OCI-LY7 (cell line): Measurements from ENCODE around the gene KAT7. TPM values are rescaled to one million over a fixed set of nuclear protein-coding genes. Genes with fewer than 3 reads are reported as not detected.

Source experiments
- BruUV-seq: library from RNA; stranded (reverse); fragments of 400-500 nt; replicated peaks from 2 replicates; lab custom pipeline; 2021; lab: Mats Ljungman, UMichigan
- CTCF ChIA-PET: fragments of 300-600 bp; sonication (Branson Sonifier 250); formaldehyde crosslinking; loops from one replicate; lab custom pipeline; 2022; ENCODE audit warnings: antibody characterized with exemption; ENCODE audit not compliant: unreplicated experiment; lab: Charles Lee
- POLR2A ChIA-PET: fragments of 300-600 bp; sonication (Branson Sonifier 250); formaldehyde crosslinking; loops from one replicate; lab custom pipeline; 2022; ENCODE audit warnings: antibody characterized with exemption; lab: Charles Lee
- DNase-seq: peaks from one replicate; pipeline ENCODE4 v3.0.0-alpha.2; 2015; ENCODE audit warnings: low spot score
- H2AFZ ChIP-seq: fragments of 200-600 bp; sonication (generic), shearing (Covaris generic); 2 replicates; pipeline ENCODE4 v1.6.1; 2014; ENCODE audit warnings: mild to moderate bottlenecking, antibody characterized with exemption, low read length, moderate library complexity
- H3K27ac ChIP-seq: fragments of 200-600 bp; sonication (generic); 2 replicates; pipeline ENCODE4 v1.5.1; 2014; ENCODE audit warnings: mixed run types, low read depth, mild to moderate bottlenecking, moderate library complexity, low read length, inconsistent platforms; ENCODE audit not compliant: poor library complexity, severe bottlenecking
- H3K36me3 ChIP-seq: fragments of 200-600 bp; sonication (generic); 2 replicates; pipeline ENCODE4 v1.6.1; 2014; ENCODE audit warnings: mild to moderate bottlenecking, antibody characterized with exemption, low read length, moderate library complexity, mixed read lengths; ENCODE audit not compliant: insufficient read depth
- H3K4me1 ChIP-seq: fragments of 200-600 bp; sonication (generic); 2 replicates; pipeline ENCODE4 v1.5.1; 2014; ENCODE audit warnings: mild to moderate bottlenecking, low read length; ENCODE audit not compliant: insufficient read depth, poor library complexity, severe bottlenecking
- H3K4me2 ChIP-seq: fragments of 200-600 bp; sonication (generic); 2 replicates; pipeline ENCODE4 v1.6.1; 2014; ENCODE audit warnings: mild to moderate bottlenecking, low read length
- H3K4me3 ChIP-seq: fragments of 200-600 bp; sonication (generic); 2 replicates; pipeline ENCODE4 v1.5.1; 2014; ENCODE audit warnings: mild to moderate bottlenecking, low read depth, low read length; ENCODE audit not compliant: poor library complexity, severe bottlenecking
- H3K79me2 ChIP-seq: fragments of 200-600 bp; sonication (generic); 2 replicates; pipeline ENCODE4 v1.6.1; 2016; ENCODE audit warnings: low read depth, mild to moderate bottlenecking, low read length, moderate library complexity, mixed read lengths; ENCODE audit not compliant: insufficient read depth
- H3K9me2 ChIP-seq: fragments of 200-600 bp; sonication (generic); 2 replicates; pipeline ENCODE4 v1.6.1; 2016; ENCODE audit warnings: mild to moderate bottlenecking, low read length, mixed read lengths; ENCODE audit not compliant: insufficient read depth
- H3K9me3 ChIP-seq: fragments of 200-600 bp; sonication (generic); 2 replicates; pipeline ENCODE4 v1.6.1; 2014; ENCODE audit warnings: mild to moderate bottlenecking, mixed run types, low read length, mixed read lengths
- H4K20me1 ChIP-seq: fragments of 200-600 bp; sonication (generic); 2 replicates; pipeline ENCODE4 v1.6.1; 2014; ENCODE audit warnings: mild to moderate bottlenecking, antibody characterized with exemption, low read length, moderate library complexity, mixed read lengths; ENCODE audit not compliant: insufficient read depth
- CTCF ChIP-seq: fragments of 200-600 bp; sonication (generic); conservative IDR thresholded peaks from 2 replicates; pipeline ENCODE4 v1.5.1; 2014; ENCODE audit warnings: mild to moderate bottlenecking, antibody characterized with exemption, low read length, moderate library complexity, mixed read lengths
- EZH2phosphoT487 ChIP-seq: fragments of 200-600 bp; sonication (generic); IDR thresholded peaks from 2 replicates; pipeline ENCODE4 v1.6.1; 2018; ENCODE audit warnings: low read depth, borderline replicate concordance, mild to moderate bottlenecking, mixed run types, antibody characterized with exemption, low read length, moderate library complexity, mixed read lengths
- intact Hi-C: fragments of 100-400 bp; cut with micrococcal nuclease; formaldehyde crosslinking; loops from one replicate; pipeline ENCODE4 v1.10.0; 2022; ENCODE audit not compliant: unreplicated experiment
- total RNA-seq, 2 experiments: library from RNA; depleted of rRNA in 1 of 2; stranded (reverse); fragments of >200 nt in 1 of 2; shearing (Covaris generic) in 1 of 2; gene quantifications; 2 replicates each; pipeline ENCODE4 v1.2.3, GENCODE V29; 2014 to 2022

KAT7 gene
- total RNA-seq, 2 experiments from 2014 or later: 43.3 to 70.3 TPM

- H3K9me3 ChIP-seq: no peaks in the 10 kb centered on the region
- BruUV-seq: no TSS peak
- ChIA-PET POLR2A (interaction anchor here (0.6 kb wide), 1 partner anchor 84 kb away, joined by 3 read pairs; no protein-coding TSS in a partner anchor), CTCF (no interaction called here)
- DNase-seq: no peak
- H4K20me1 ChIP-seq: no peaks in the 10 kb centered on the region; the same call in 1 of the 2 replicates
- intact Hi-C loops: loop anchor here (5.0 kb wide), 1 partner anchor 146 kb away; the partner anchor contains the start of gene SLC35B1
- H2AFZ ChIP-seq: no peak overlapping the region
- no peak overlapping the region for H3K4me3 ChIP-seq
- H3K9me2 ChIP-seq: no peaks in the 10 kb centered on the region
- no peak for TF ChIP-seq EZH2phosphoT487
- H3K27ac ChIP-seq: no peak overlapping the region
- no peak overlapping the region for H3K4me2 ChIP-seq
- peaks cover 6% of the 10 kb centered on the region for H3K4me1 ChIP-seq
- H3K36me3 ChIP-seq: no peaks in the 10 kb centered on the region
- H3K79me2 ChIP-seq: no peaks in the 10 kb centered on the region
Measured at GRCh38 chr17:49853470-49854015, 65.1 kb downstream of the KAT7 start.

GRCh38 chr17:49854126-49854525 lies 65.6 kb downstream of the KAT7 start:
- no TSS peak for BruUV-seq

GRCh38 chr17:49858796-49859195 lies 70.3 kb downstream of the KAT7 start:
- H3K79me2 ChIP-seq: no peaks in the 10 kb centered on the region
- ChIA-PET CTCF (no interaction called here), POLR2A (no interaction called here)
- no peak for TF ChIP-seq CTCF
- TF ChIP-seq EZH2phosphoT487: no peak
- no peak for DNase-seq
- H3K36me3 ChIP-seq: no peaks in the 10 kb centered on the region
- intact Hi-C loops: no loop called here
- H3K9me2 ChIP-seq: no peaks in the 10 kb centered on the region
- H3K9me3 ChIP-seq: no peaks in the 10 kb centered on the region
- BruUV-seq: no TSS peak
- H3K27ac ChIP-seq: no peak overlapping the region
- no peaks in the 10 kb centered on the region; the same call in 1 of the 2 replicates for H4K20me1 ChIP-seq
- H3K4me1 ChIP-seq: no peaks in the 10 kb centered on the region
- H2AFZ ChIP-seq: no peak overlapping the region
- H3K4me3 ChIP-seq: no peak overlapping the region
- H3K4me2 ChIP-seq: no peak overlapping the region

More at GRCh38 chr17:49854126-49854525, 65.6 kb downstream of the KAT7 start:
- ChIA-PET POLR2A (interaction anchor here (0.6 kb wide), 1 partner anchor 84 kb away, joined by 3 read pairs; no protein-coding TSS in a partner anchor), CTCF (interaction anchor here (0.6 kb wide), 1 partner anchor 125 kb away, joined by 3 read pairs; no protein-coding TSS in a partner anchor)
- no peaks in the 10 kb centered on the region; the same call in 1 of the 2 replicates for H4K20me1 ChIP-seq
- H3K9me2 ChIP-seq: no peaks in the 10 kb centered on the region
- no peaks in the 10 kb centered on the region for H3K9me3 ChIP-seq
- no peaks in the 10 kb centered on the region for H3K36me3 ChIP-seq
- H2AFZ ChIP-seq: no peak overlapping the region
- no peaks in the 10 kb centered on the region for H3K79me2 ChIP-seq
- no peak overlapping the region for H3K27ac ChIP-seq
- H3K4me3 ChIP-seq: no peak overlapping the region
- DNase-seq: no peak
- TF ChIP-seq CTCF (no peak), EZH2phosphoT487 (no peak)
- no peak overlapping the region for H3K4me2 ChIP-seq
- peaks cover 6% of the 10 kb centered on the region for H3K4me1 ChIP-seq
- intact Hi-C loops: loop anchor here (5.0 kb wide), 1 partner anchor 147 kb away; the partner anchor contains the start of gene SLC35B1
